Uterus (tissue), 2 donors: ENCODE data around the gene NR3C2.

Experiments used
- POLR2A ChIP-seq, 2 donors: fragments of 450-650 bp; IDR thresholded peaks; one replicate each; pipeline ENCODE4 v1.6.1; 2016; ENCODE audit warnings: antibody characterized with exemption in 2 of 2, mild to moderate bottlenecking in 1 of 2, moderate library complexity in 1 of 2
- TF ChIP-seq, protein P1 (sequence below), 4 experiments: fragments of 200-600 bp in 2 of 4; fragments of 450-650 bp in 2 of 4; sonication (generic) in 2 of 4; IDR thresholded peaks; one replicate each; pipeline ENCODE4 v1.5.1; 2016 to 2019; ENCODE audit warnings: antibody characterized with exemption in 4 of 4, mild to moderate bottlenecking in 2 of 4, moderate library complexity in 1 of 4

- TF ChIP-seq POLR2A (IDR thresholded peaks at IDR 0.05) = no peak
- TF ChIP-seq, protein P1, sequence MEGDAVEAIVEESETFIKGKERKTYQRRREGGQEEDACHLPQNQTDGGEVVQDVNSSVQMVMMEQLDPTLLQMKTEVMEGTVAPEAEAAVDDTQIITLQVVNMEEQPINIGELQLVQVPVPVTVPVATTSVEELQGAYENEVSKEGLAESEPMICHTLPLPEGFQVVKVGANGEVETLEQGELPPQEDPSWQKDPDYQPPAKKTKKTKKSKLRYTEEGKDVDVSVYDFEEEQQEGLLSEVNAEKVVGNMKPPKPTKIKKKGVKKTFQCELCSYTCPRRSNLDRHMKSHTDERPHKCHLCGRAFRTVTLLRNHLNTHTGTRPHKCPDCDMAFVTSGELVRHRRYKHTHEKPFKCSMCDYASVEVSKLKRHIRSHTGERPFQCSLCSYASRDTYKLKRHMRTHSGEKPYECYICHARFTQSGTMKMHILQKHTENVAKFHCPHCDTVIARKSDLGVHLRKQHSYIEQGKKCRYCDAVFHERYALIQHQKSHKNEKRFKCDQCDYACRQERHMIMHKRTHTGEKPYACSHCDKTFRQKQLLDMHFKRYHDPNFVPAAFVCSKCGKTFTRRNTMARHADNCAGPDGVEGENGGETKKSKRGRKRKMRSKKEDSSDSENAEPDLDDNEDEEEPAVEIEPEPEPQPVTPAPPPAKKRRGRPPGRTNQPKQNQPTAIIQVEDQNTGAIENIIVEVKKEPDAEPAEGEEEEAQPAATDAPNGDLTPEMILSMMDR (IDR thresholded peaks at IDR 0.05) = no peak
Measured at GRCh38 chr4:148227147-148227546, 215.1 kb downstream of the NR3C2 start.
